ENCODE measurements around the gene ZNF483. TPM values are rescaled to one million over a fixed set of nuclear protein-coding genes. Genes with fewer than 3 reads are reported as not detected.
"Not testable (repeated sequence)": the region's sequence is repeated elsewhere in the genome, so short reads cannot be mapped to it uniquely, and the experiment has no call there.

The ZNF483 gene
- total RNA-seq, 1 donor from 2014 or later, result 0.26 TPM

DNA sequence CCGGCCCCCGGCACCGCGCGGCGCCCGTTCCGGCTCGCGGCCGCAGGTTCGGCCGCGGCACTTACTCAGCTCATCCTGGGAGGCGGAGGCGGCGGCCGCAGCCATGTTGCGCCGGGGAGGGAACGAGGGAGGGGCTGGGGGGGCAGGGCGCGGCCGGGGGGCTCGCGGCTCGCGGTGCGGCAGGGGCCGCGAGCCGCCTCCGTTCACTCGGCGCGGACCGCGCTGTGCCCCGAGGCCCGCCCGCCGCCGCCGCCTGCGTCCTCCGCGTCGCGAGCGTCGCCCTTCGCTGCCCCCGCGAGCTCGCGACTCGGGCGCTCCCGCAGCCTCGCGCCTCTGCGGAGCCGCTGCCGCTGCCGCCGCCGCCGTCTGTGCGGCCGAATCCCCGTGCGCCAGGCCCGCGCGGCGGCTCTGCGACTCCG is 41.5 kb upstream of the ZNF483 start:
- DNase-seq (ENCODE audit: low read depth) (no peak), FAIRE-seq (no peak)
- Histone ChIP-seq H3K36me3 (ENCODE audit: control insufficient read depth, insufficient read depth, low read length) (no peaks in the 10 kb centered on the region), H3K4me3 (ENCODE audit: low read depth, low read length) (peak overlapping the region; percentile 92), H3K27me3 (ENCODE audit: control insufficient read depth, insufficient read depth, low read length) (no peaks in the 10 kb centered on the region)
- TF ChIP-seq, protein P1, sequence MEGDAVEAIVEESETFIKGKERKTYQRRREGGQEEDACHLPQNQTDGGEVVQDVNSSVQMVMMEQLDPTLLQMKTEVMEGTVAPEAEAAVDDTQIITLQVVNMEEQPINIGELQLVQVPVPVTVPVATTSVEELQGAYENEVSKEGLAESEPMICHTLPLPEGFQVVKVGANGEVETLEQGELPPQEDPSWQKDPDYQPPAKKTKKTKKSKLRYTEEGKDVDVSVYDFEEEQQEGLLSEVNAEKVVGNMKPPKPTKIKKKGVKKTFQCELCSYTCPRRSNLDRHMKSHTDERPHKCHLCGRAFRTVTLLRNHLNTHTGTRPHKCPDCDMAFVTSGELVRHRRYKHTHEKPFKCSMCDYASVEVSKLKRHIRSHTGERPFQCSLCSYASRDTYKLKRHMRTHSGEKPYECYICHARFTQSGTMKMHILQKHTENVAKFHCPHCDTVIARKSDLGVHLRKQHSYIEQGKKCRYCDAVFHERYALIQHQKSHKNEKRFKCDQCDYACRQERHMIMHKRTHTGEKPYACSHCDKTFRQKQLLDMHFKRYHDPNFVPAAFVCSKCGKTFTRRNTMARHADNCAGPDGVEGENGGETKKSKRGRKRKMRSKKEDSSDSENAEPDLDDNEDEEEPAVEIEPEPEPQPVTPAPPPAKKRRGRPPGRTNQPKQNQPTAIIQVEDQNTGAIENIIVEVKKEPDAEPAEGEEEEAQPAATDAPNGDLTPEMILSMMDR (IDR thresholded peaks at IDR 0.05; ENCODE audit: insufficient read depth, low read length, severe bottlenecking), result no peak

DNA sequence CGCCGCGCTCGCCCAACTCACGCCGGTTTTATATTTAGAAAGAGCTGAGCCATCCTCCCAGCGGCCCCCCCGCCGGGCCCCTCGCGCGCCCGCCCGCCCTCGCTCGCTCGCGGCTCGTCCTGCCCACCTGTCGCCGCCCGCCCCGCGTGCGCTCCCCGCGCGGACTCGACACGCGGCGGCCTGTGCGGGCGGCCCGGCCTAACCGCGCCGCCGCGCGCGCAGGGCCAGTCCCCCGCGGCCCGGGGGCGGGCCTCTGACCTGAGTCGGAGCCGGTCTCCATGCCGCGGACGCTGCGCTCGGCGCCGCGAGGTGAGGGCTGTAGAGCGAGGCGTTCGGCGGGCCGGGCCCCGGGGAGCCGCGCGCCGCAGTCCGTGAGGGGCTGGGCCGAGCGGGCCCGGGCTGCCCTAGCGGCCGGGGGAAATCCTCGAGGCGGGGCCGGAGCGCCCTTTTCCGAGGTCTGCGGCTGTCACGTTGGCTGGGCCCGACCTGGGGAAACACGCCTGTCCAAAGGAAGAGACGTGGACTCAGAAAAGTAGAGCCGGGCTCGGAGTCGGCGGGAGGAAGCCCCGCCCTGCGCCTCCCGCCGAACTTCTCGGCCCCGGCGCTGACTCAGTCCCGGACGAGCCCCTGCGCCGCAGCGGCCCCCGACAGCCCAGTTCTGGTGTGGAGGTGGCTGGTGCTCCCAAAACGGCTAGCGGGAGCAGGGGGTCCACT is 41.0 kb upstream of the ZNF483 start, which contains the start of gene ECPAS:
ECPAS (minus strand) TSS at position 526 of the 714 bp plus-strand sequence. CDS start 11,465 bp downstream, outside the sequence.
- Histone ChIP-seq H3K36me3 (ENCODE audit: control insufficient read depth, insufficient read depth, low read length) (no peaks in the 10 kb centered on the region), H3K4me3 (ENCODE audit: low read depth, low read length) (peak within 1 kb of the TSS; percentile 92), H3K27me3 (ENCODE audit: control insufficient read depth, insufficient read depth, low read length) (no peaks in the 10 kb centered on the region)
- peak; percentile 70 for DNase-seq (ENCODE audit: low read depth)
- TF ChIP-seq, protein P1 (IDR thresholded peaks at IDR 0.05; ENCODE audit: insufficient read depth, low read length, severe bottlenecking), result no peak
- no peak for FAIRE-seq

DNA sequence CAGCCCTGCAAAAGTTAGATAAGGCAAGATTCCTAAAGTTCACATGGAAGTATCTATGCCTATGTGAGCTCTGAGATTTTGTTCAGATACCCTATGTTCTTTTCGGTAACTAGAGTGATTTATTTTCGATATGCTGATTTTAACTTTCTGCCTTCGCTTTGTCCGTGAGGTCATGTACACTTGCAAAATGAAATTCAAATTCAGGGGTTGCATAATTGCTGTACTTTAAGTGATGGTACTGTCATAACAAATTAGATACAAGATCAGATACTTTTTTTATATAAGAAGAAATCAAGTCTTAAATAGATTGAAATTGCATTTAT is 40.4 kb upstream of the ZNF483 start:
- no peak for FAIRE-seq
- Histone ChIP-seq H3K36me3 (ENCODE audit: control insufficient read depth, insufficient read depth, low read length) (no peaks in the 10 kb centered on the region), H3K27me3 (ENCODE audit: control insufficient read depth, insufficient read depth, low read length) (no peaks in the 10 kb centered on the region), H3K4me3 (ENCODE audit: low read depth, low read length) (peak overlapping the region; percentile 92)
- no peak for DNase-seq (ENCODE audit: low read depth)
- TF ChIP-seq, protein P1 (IDR thresholded peaks at IDR 0.05; ENCODE audit: insufficient read depth, low read length, severe bottlenecking), result no peak

DNA sequence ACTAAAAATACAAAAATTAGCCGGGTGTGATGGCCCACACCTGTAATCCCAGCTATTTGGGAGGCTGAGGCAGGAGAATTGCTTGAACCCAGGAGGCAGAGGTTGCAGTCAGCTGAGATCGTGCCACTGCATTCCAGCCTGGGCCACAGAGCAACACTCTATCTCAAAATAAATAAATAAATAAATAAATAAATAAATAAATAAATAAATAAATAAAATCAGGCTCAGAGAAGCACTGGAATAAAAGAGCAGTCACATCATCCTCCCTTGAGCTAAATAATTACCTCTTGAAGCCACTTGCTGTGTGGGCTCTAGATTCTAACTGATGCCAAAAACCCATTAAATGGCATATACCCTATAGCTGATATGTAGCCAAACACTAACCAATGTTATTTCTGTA is 27.8 kb upstream of the ZNF483 start:
- H3K36me3 ChIP-seq (ENCODE audit: control insufficient read depth, insufficient read depth, low read length); FAIRE-seq; DNase-seq (ENCODE audit: low read depth); H3K27me3 ChIP-seq (ENCODE audit: control insufficient read depth, insufficient read depth, low read length); H3K4me3 ChIP-seq (ENCODE audit: low read depth, low read length): not testable (repeated sequence)

DNA sequence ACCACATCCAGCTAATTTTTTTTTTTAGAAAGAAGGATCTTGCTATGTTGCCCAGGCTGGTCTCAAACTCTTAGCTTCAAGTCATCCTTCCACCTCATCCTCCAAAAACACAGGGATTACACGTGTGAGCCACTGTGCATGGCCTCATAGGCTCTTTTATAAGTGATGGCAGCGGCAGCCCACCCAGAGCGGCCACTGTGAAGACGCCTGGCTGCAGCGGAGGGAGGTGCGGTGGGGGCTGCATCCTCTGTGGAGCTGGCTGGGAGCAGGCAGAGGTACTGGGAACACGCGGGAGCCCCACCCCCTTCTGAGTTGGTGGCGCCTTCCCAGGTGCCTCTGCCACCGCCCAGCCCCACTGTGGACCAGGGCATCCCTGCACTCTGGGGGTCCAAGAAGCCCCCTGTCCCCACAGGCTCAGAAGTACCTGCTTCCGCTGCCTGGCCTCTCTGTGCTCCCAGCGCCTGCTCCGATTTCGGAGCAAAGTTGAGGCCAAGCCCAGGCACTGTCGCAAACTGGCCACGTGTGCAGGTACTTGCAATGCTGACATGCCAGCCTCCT is 23.9 kb upstream of the ZNF483 start:
- no peaks in the 10 kb centered on the region for H3K36me3 ChIP-seq (ENCODE audit: control insufficient read depth, insufficient read depth, low read length)
- H3K4me3 ChIP-seq (ENCODE audit: low read depth, low read length), result no peak overlapping the region
- TF ChIP-seq, protein P1 (IDR thresholded peaks at IDR 0.05; ENCODE audit: insufficient read depth, low read length, severe bottlenecking), result no peak
- no peaks in the 10 kb centered on the region for H3K27me3 ChIP-seq (ENCODE audit: control insufficient read depth, insufficient read depth, low read length)
- DNase-seq (ENCODE audit: low read depth) (no peak), FAIRE-seq (no peak)

DNA sequence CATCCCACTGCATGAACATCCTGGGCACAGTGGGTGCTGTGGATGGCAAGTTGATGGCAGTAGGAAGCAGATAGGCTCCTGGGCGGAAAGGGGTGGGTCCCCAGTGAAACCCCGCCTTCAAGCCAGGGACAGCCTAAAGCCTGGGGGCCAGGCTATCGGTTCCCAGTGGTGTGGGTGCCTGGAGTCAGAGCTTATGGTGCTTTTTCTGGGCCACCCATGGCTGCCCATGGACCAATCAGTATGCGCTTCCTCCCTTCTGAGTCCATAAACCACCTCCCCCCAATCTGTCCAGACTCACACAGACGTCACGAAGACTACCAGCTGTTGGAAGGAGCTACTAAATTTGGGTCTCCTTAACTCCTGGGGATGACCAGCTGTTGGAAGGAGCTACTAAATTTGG is 23.3 kb upstream of the ZNF483 start:
- no peak overlapping the region for H3K4me3 ChIP-seq (ENCODE audit: low read depth, low read length)
- H3K27me3 ChIP-seq (ENCODE audit: control insufficient read depth, insufficient read depth, low read length), result no peaks in the 10 kb centered on the region
- FAIRE-seq (peak; percentile 64), DNase-seq (ENCODE audit: low read depth) (no peak)
- no peaks in the 10 kb centered on the region for H3K36me3 ChIP-seq (ENCODE audit: control insufficient read depth, insufficient read depth, low read length)
- TF ChIP-seq, protein P1 (IDR thresholded peaks at IDR 0.05; ENCODE audit: insufficient read depth, low read length, severe bottlenecking), result no peak
